Activated CD4-positive, alpha-beta T cell treated with anti-CD3 and anti-CD28 coated beads, Interleukin-2, amount 50 U/mL, for 24 hours (primary cell): ENCODE data around the gene RHBDF2.
"Not testable (repeated sequence)": the region's sequence is repeated elsewhere in the genome, so short reads cannot be mapped to it uniquely, and the experiment has no call there.

Experiments
- DNase-seq, 2 donors: peaks; one replicate each; pipeline ENCODE4 v3.0.0-alpha.2; 2020; ENCODE audit warnings: low read depth in 1 of 2, low spot score in 1 of 2

Gene RHBDF2

GRCh38 chr17:76538281-76538931 lies 37.2 kb upstream of the RHBDF2 start:
- no peak for DNase-seq

- no peak for DNase-seq
These were observed 36.5 kb upstream of the RHBDF2 start, which contains the start of gene CYGB for GRCh38 chr17:76537578-76538280. Gene CYGB (minus strand): TSS chr17:76537709. CDS start chr17:76537542, 167 bp downstream.

GRCh38 chr17:76537288-76537577 lies 36.0 kb upstream of the RHBDF2 start:
- no peak for DNase-seq

- no peak for DNase-seq
These were observed 35.5 kb upstream of the RHBDF2 start for GRCh38 chr17:76536511-76537287.

GRCh38 chr17:76535788-76536510 lies 34.7 kb upstream of the RHBDF2 start:
- DNase-seq = no peak

GRCh38 chr17:76534831-76535732 lies 33.9 kb upstream of the RHBDF2 start:
- no peak for DNase-seq

GRCh38 chr17:76533640-76534359 lies 32.6 kb upstream of the RHBDF2 start:
- not testable (repeated sequence) for DNase-seq

GRCh38 chr17:76532072-76532651 lies 30.9 kb upstream of the RHBDF2 start:
- DNase-seq = no peak

- DNase-seq = no peak
These were observed 30.3 kb upstream of the RHBDF2 start for GRCh38 chr17:76531486-76532038.

- no peak for DNase-seq
These were observed 29.7 kb upstream of the RHBDF2 start for GRCh38 chr17:76530811-76531485.

- DNase-seq = no peak
These were observed 29.0 kb upstream of the RHBDF2 start for GRCh38 chr17:76530095-76530723.

GRCh38 chr17:76529224-76530094 lies 28.2 kb upstream of the RHBDF2 start:
- DNase-seq = no peak

- no peak for DNase-seq
These were observed 27.5 kb upstream of the RHBDF2 start for GRCh38 chr17:76528528-76529223.

- DNase-seq = no peak
These were observed 26.9 kb upstream of the RHBDF2 start for GRCh38 chr17:76528156-76528527.

- peak in 1 of 2 donors; percentile 9 for DNase-seq
These were observed 26.3 kb upstream of the RHBDF2 start for GRCh38 chr17:76527430-76528111.

GRCh38 chr17:76527016-76527415 lies 25.8 kb upstream of the RHBDF2 start:
- DNase-seq = not testable (repeated sequence)
